Heart right ventricle (tissue), 16 donors: ENCODE results near the gene TEX2. TPM values are rescaled to one million over a fixed set of nuclear protein-coding genes. Genes with fewer than 3 reads are reported as not detected.

Experiments
- ATAC-seq, 8 donors: fragments of 200-7000 bp; cut with Tn5 transposase; one replicate each; pipeline ENCODE4 v1.9.1; 2020; ENCODE audit warnings: mild to moderate bottlenecking in 8 of 8, moderate library complexity in 8 of 8, moderate number of reproducible peaks in 1 of 8
- DNase-seq, 2 donors: peaks; one replicate each; pipeline ENCODE4 v3.0.0-alpha.2; 2020
- H3K27ac ChIP-seq, 10 donors: fragments of 200-600 bp; sonication (generic) in 2 of 10; one replicate each; pipeline versions ENCODE4 v1.5.0 to v1.8.0; 2020 to 2022; ENCODE audit warnings: mild to moderate bottlenecking in 3 of 10
- H3K27me3 ChIP-seq, 7 donors: fragments of 200-600 bp; one replicate each; pipeline ENCODE4 v1.8.0; 2021 to 2022; ENCODE audit warnings: mild to moderate bottlenecking in 2 of 7
- H3K36me3 ChIP-seq, 9 donors: fragments of 200-600 bp; sonication (generic) in 1 of 9; one replicate each; pipeline versions ENCODE4 v1.5.0 to v1.8.0; 2020 to 2022; ENCODE audit warnings: mild to moderate bottlenecking in 2 of 9
- H3K4me1 ChIP-seq, 9 donors: fragments of 200-600 bp; sonication (generic) in 1 of 9; one replicate each; pipeline versions ENCODE4 v1.5.0 to v1.8.0; 2020 to 2022; ENCODE audit warnings: mild to moderate bottlenecking in 4 of 9
- H3K4me3 ChIP-seq, 10 donors: fragments of 200-600 bp; sonication (generic) in 2 of 10; one replicate each; pipeline versions ENCODE4 v1.5.0 to v1.8.0; 2020 to 2022; ENCODE audit warnings: mild to moderate bottlenecking in 7 of 10, moderate library complexity in 2 of 10
- H3K9me3 ChIP-seq, 11 donors: fragments of 200-600 bp in 10 of 11; sonication (generic) in 2 of 11; one replicate each; pipeline versions ENCODE4 v1.5.0 to v1.8.0; 2013 to 2022; ENCODE audit warnings: mild to moderate bottlenecking in 2 of 11, control low read depth in 1 of 11, moderate library complexity in 1 of 11
- CTCF ChIP-seq, 9 donors: fragments of 200-600 bp; sonication (generic) in 2 of 9; IDR thresholded peaks; one replicate each; pipeline versions ENCODE4 v1.5.0 to v1.8.0; 2021 to 2022; ENCODE audit warnings: antibody characterized with exemption in 9 of 9, mild to moderate bottlenecking in 5 of 9, moderate library complexity in 1 of 9
- WGBS, 2 donors: extraction: QIAGEN DNeasy Blood & Tissue Kit; methylation state at CpG; one replicate each; pipeline ENCODE4 v1.1.7; 2013; ENCODE audit warnings: inconsistent platforms in 1 of 2; 5-methylcytosine and 5-hydroxymethylcytosine counted together
- intact Hi-C, 10 donors: fragments of 100-400 bp; cut with DNase I; formaldehyde crosslinking; loops; one replicate each; pipeline versions ENCODE4 v1.11.1 to v1.14.2; 2022
- polyA plus RNA-seq, 2 donors: library from polyadenylated mRNA; stranded (reverse); fragments of 200-250 nt; gene quantifications; one replicate each; pipeline ENCODE4 v1.2.3, GENCODE V29; 2013
- total RNA-seq, 10 donors: library from RNA; stranded (reverse); fragmentation: NEBNext Ultra II Directional in 3 of 10; extraction: Animal tissue kit (Norgen Biotek cat#: 25700) in 3 of 10; gene quantifications; one replicate each; pipeline versions ENCODE4 v1.2.1 to v1.2.4, GENCODE V29; 2021 to 2023
- donor health status: Arrhythmogenic right ventricular cardiomyopathy.
- donor health status: ischemic (EF 13 %, LVEDD 7.1; RV severe dilation, severe dysfunction).
- donor health status: healthy with polysubstance abuse.
- donor health status: DM: no; HTN: yes; CAD: no.
- donor health status: DM: no; HTN: no; CAD: no.
- donor health status: ischemic (EF 25% LVEDD 6.9; RV normal size, moderate dysfunction).
- donor health status: ischemic (EF 25% LVEDD 5.7; RV mildly dilated, moderate dysfunction).
- donor health status: healthy.
- donor health status: DM: yes; HTN: yes; CAD: no.
- donor health status: Ischemic cardiomyopathy.
- donor health status: ischemic (EF 35%, LVEDD 5.7; RV mildly dilated, moderate dysfunction).
- donor health status: nonischemic (EF 11% LVEDD 7.7; RV severe dilation, severe dysfunction).
- donor health status: DM: yes; HTN: yes; CAD: no.
- donor health status: PGD.
- donor health status: ischemic (EF 29% LVEDD 5.4; RV normal size, mild dysfunction).
- donor health status: nonischemic (EF 23%, LVEDD 6.1; RV moderate dilation, normal function).

Gene TEX2
- total and polyA plus RNA-seq, 12 donors, result 15.9 to 60.5 (median 54.5) TPM

DNA sequence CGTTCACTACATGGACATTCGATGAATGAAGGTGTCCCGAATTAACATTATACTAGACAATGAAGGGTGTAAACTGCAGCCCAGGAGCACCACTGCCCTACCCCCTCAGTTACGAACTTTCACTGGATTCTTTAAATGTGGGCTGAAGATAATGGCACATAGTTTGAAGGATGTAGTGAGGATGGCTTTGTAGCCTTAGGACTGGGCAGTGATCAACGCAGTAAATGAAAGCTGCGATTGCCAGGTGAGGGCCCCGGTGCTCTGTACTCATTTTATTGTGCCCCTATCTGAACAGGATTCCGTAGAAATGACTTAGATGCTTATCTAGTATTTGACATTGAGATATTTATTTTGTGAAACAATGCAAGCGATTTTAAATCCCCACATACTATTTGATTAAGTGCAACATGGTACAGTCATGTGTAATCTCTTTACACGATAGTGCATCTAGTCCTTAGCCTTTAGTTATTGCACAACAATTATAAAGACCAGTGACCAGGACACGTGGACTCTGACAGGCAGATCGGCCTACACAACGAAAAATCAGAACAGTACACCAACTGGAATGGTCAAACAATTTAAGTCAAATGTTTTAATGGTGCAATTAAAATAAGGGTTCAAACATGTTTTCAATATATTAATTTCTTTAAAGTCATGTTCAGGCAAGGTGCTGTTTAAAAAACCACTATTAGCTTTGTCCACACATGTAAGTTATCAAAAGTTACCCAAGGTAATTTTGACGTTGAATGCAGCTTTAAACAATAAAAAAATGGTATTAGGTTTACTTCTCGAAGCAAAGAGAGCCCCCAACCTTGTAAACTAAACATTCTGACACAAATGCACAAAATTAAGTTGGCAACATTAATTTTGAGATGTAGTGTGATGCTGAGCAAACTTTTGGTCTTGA is 115.7 kb downstream of the TEX2 start:
- TF ChIP-seq CTCF (IDR thresholded peaks at IDR 0.05), result no peak
- Histone ChIP-seq H3K4me3 (peak overlapping the region; percentile 64 to 94 (median 76)), H3K27me3 (no peaks in the 10 kb centered on the region), H3K4me1 (peaks cover 11 to 60% (median 53%) of the 10 kb centered on the region in 9 donors), H3K27ac (peak overlapping the region; percentile 85 to 99 (median 96)), H3K36me3 (peaks cover 0 to 36% (median 9%) of the 10 kb centered on the region in 9 donors), H3K9me3 (no peaks in the 10 kb centered on the region)
- WGBS, 2 donors, result 28 to 29% methylated on average over 15 of the region's 15 CpGs
- DNase-seq (no peak), ATAC-seq (peak in 1 of 8 donors; percentile 0)
- intact Hi-C loops, result loop anchor here (2.0 to 5.0 kb wide), 6 partner anchors 115 to 135 kb away; partner anchors contain the start of gene TEX2 (in 4 of the 10)

DNA sequence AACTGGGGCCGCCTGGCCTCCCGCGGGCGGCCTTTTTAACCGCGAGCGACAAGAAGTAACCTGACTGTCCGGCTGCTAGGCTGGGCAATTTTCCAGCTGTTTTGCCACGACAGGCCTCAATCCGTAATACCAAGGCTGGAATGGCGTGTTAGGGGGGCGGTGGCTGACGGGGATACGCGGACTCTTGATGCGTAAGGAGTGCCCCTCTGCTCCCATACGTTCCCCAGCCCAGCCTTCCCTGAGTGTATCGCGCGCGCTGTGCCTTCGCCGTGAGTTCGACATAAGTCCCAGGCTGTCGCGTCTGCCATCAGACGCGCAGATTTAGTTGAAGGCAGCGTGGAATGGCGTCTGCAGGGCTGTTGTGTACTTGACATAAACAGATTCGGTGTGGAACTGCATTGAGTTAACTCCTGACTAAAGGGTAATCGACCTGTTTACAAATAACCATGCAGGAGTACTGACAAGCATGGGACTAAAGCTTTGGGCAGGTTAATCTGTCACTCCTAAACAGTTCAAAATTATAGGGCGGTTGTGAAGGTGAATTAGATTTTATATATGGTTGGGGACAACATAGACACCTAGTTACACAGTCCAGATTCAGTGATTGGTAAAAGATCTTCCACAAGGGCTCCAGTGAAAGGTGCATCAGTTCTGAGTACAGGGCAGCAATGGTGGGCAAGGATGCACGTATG is 116.5 kb downstream of the TEX2 start:
- Histone ChIP-seq H3K4me3 (peak overlapping the region; percentile 64 to 94 (median 76)), H3K36me3 (peaks cover 0 to 30% (median 9%) of the 10 kb centered on the region in 9 donors), H3K4me1 (peaks cover 6 to 52% (median 45%) of the 10 kb centered on the region in 9 donors), H3K27me3 (no peaks in the 10 kb centered on the region), H3K27ac (peak overlapping the region; percentile 85 to 99 (median 96)), H3K9me3 (no peaks in the 10 kb centered on the region)
- DNase-seq (peak; percentile 60 to 69), ATAC-seq (peak; percentile 12 to 67 (median 48))
- no peak for TF ChIP-seq CTCF (IDR thresholded peaks at IDR 0.05)
- WGBS, 2 donors, result 2% methylated on average over 34 of the region's 34 CpGs
- intact Hi-C loops, result loop anchor here (2.0 to 5.0 kb wide), 5 partner anchors 116 to 136 kb away; partner anchors contain the start of gene TEX2 (in 4 of the 10)

GRCh38 chr17:64145751-64146417 is 117.2 kb downstream of the TEX2 start:
- H3K4me1 ChIP-seq, result peaks cover 6 to 45% (median 38%) of the 10 kb centered on the region in 9 donors
- no peaks in the 10 kb centered on the region for H3K9me3 ChIP-seq
- H3K27me3 ChIP-seq, result no peaks in the 10 kb centered on the region
- TF ChIP-seq CTCF (IDR thresholded peaks at IDR 0.05), result peak in 3 of 9 donors; percentile 9 to 28 (median 24)
- peak; percentile 94 to 98 for DNase-seq
- peaks cover 0 to 27% (median 9%) of the 10 kb centered on the region in 9 donors for H3K36me3 ChIP-seq
- WGBS, 2 donors, result 0 to 1% methylated on average over 51 of the region's 51 CpGs
- intact Hi-C loops, result loop anchor here (2.0 to 5.0 kb wide), 5 partner anchors 116 to 137 kb away; partner anchors contain the start of gene TEX2 (in 4 of the 10)
- peak overlapping the region; percentile 64 to 94 (median 76) for H3K4me3 ChIP-seq
- peak; percentile 95 to 97 (median 96) for ATAC-seq
- peak overlapping the region; percentile 85 to 99 (median 96) for H3K27ac ChIP-seq
